Testis (tissue), 2 donors: ENCODE measurements around the gene SNED1.

Source experiments
- CTCF ChIP-seq, 3 experiments: fragments of 450-650 bp in 2 of 3; fragments of 200-600 bp in 1 of 3; sonication (generic) in 1 of 3; IDR thresholded peaks; one replicate each; pipeline ENCODE4 v1.5.1; 2016 to 2019; ENCODE audit warnings: antibody characterized with exemption in 3 of 3, mild to moderate bottlenecking in 2 of 3, moderate library complexity in 1 of 3
- POLR2A ChIP-seq: fragments of 450-650 bp; IDR thresholded peaks from one replicate; pipeline ENCODE4 v1.6.1; 2017; ENCODE audit warnings: antibody characterized with exemption, mild to moderate bottlenecking, moderate library complexity

DNA sequence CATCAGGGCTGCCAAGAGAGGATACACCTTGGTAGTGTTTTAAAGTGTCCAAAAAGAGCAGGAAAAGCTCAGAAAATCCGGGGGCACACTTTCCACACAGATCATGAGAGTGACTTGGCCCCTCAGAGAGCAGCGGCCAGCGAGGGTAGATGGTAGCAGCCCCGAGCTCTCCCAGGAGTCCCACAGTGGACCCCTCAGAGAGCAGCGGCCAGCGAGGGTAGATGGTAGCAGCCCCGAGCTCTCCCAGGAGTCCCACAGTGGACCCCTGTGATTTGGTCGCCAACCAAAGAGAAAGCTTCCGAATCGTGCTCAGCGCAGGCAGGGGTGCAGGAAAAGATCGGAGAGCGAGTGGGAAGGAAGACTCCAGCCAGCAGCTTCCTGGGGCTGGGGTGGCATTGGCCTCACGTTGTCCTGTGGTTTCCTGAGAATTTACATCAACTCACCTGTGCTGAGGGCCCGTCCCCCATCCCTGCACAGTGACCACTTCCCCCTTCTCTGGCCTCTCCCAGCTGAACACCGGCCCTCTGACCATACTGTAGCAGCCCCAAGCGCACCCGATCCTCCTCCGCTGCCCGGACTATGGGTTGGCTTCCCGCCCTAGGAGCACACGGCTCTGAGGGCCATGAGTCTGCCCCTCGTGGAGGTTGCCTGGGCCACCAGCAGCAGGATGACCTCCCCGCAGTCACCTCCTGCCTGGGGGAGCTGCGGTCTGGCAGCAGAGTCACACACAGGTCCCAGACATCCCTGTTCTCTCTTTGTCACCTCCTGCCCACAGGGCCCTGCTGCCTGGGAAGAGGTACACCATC is 69.9 kb downstream of the SNED1 start:
- TF ChIP-seq CTCF (IDR thresholded peaks at IDR 0.05): no peak
- TF ChIP-seq POLR2A: no peak
